ENCODE measurements around the gene TJP3.
A peak's percentile ranks its signal among the peaks of the same experiment; 100 is the strongest.
"Not testable (repeated sequence)": the region's sequence is repeated elsewhere in the genome, so short reads cannot be mapped to it uniquely, and the experiment has no call there.

TJP3 gene

GRCh38 chr19:3743486-3743885 is 35.3 kb downstream of the TJP3 start:
- no peak for DNase-seq

GRCh38 chr19:3745363-3746045 is 37.3 kb downstream of the TJP3 start:
- DNase-seq, result no peak

- no peak for DNase-seq
Observed at GRCh38 chr19:3746371-3747056, 38.3 kb downstream of the TJP3 start.

DNA sequence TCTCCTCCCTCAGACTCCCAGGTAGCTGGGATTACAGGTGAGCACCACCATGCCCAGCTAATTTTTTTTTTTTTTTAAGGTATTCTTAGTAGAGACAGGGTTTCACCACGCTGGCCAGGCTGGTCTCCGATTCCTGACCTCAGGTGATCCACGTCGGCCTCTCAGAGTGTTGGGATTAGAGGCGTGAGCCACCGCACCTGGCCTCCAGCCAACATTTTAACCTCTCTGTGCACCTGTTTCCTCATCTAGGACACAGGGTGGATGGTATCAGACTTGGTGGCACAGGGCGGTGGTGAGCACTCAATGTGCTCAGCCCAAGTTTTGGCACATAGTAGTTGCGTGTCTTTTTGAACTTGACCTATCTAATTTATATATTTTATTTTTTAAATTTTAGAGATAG is 40.8 kb downstream of the TJP3 start:
- no peak for DNase-seq

- DNase-seq, result no peak
Observed at GRCh38 chr19:3750211-3750610, 42.0 kb downstream of the TJP3 start.

GRCh38 chr19:3751236-3751635 is 43.1 kb downstream of the TJP3 start:
- DNase-seq, result no peak

DNA sequence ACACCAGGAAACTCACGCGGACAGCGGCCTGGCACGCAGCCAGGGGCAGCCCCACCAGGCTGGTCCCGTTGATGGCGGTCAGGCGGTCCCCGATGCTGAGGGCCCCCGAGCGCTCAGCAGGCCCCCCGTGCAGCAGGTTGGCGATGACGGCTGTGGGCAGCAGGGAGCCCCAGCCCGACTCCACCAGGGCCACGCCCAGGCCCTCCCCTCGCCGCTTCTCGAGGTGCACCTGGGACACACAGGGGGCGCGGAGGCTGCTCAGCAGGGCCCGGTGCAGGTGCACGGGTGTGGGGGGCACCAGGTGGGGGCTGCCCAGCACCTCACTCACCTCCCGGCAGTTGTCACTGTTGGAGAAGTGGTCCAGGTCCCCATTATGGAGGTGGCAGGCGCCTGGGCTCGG is 44.3 kb downstream of the TJP3 start:
- DNase-seq, result no peak

- DNase-seq, result no peak
Observed at GRCh38 chr19:3753631-3754410, 45.6 kb downstream of the TJP3 start.

DNA sequence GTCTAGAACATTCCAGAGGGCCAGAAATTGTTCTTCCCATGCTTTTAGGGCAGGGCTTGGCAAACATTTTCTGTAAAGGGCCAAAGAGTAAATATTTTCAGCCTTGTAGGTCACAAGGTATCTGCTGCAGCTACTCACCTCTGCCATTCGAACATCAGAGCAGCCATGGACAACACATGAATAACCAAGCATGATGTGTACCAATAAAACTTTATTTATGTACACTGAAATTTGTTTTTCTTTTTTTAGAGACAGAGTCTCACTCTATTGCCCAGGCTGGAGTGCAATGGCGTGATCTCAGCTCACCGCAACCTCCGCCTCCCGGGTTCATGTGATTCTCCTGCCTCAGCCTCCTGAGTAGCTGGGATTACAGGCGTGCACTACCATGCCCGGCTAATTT is 49.5 kb downstream of the TJP3 start:
- DNase-seq, result not testable (repeated sequence)

DNA sequence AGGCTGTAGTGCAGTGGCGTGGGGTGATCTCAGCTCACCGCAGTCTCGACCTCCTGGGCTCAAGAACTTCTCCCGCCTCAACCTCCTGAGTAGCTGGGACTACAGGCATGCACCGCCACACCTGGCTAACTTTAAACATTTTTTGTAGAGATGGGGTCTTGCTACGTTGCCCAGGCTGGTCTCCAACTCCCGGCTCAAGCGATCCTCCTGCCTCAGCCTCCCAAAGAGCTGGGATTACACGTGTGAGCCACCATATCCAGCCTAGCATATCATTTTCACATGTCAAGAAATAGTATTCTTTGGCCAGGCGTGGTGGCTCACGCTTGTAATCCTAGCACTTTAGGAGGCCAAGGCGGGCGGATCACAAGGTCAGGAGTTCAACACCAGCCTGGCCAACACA is 50.1 kb downstream of the TJP3 start:
- not testable (repeated sequence) for DNase-seq

- DNase-seq, result no peak
Observed at GRCh38 chr19:3759482-3760254, 51.5 kb downstream of the TJP3 start.

GRCh38 chr19:3760871-3761361 is 52.7 kb downstream of the TJP3 start:
- DNase-seq, result no peak

GRCh38 chr19:3761382-3762129 is 53.4 kb downstream of the TJP3 start, which contains the start of gene APBA3:
Gene APBA3 (minus strand): TSS chr19:3761692. CDS start chr19:3760264, 1,428 bp downstream.
- DNase-seq, result peak in 1 of 2 experiments; percentile 70

DNA sequence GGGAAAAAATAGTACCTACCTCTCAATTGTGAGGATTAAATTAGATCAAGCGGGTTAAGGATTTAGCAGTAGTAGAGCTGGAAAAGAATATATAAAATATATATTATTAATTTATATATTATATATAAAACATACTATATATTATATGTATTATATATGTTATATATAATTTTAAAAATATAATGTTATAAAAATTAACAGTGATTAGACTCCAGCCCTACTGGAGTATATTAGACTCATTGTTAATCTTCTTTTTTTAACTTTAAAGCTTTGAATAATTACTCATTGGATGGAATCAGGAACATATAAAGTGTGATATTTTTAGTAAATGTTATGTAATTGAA is 53.9 kb downstream of the TJP3 start:
- no peak for DNase-seq

DNA sequence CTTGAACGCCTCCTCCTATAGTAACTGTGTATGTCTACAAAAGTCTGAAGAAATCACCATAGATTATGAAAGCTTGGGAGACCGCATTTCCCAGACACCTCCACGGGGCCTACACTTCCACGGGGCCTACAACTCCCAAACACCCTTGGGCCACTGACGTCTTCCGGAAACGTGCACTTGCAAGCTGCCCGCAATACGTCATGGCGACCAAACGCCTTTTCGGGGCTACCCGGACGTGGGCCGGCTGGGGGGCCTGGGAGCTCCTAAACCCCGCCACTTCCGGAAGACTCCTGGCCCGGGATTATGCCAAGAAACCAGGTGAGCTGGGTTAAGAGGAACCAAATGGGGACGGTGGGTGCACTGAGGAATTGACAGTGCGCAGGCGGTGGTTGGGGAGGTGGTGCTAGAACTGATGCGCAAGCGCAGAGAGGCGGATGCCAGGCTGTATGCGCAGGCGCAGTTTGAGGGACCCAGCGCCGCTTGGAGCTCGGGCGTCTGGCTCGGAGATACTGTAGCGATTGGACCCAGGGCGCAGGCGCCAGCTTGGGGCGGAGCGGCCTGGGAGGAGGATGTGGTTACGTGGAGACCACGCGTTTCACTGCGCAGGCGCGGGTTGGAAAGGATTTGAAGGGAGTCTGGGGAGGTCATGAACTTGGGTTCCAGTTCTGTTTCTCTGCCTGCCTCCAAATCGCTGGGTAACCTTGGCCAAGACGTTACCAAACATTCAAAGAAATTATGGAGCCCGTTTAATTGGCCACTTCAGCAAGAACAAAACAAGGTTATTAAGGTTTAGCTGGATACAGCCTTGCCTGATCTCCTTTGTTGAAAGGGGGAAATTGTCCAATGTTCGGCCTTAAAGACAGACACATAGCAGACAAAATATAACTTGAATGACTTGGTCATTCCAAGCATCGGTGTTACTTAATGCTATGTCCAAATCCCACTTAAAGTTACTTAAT is 54.6 kb downstream of the TJP3 start, which contains the start of gene MRPL54:
TSS of gene MRPL54 (plus strand) at position 182 of the 959 bp plus-strand sequence. CDS start at position 201, 19 bp downstream.
- peak; percentile 82 to 93 for DNase-seq

GRCh38 chr19:3765121-3765520 is 56.9 kb downstream of the TJP3 start:
- DNase-seq, result no peak

DNA sequence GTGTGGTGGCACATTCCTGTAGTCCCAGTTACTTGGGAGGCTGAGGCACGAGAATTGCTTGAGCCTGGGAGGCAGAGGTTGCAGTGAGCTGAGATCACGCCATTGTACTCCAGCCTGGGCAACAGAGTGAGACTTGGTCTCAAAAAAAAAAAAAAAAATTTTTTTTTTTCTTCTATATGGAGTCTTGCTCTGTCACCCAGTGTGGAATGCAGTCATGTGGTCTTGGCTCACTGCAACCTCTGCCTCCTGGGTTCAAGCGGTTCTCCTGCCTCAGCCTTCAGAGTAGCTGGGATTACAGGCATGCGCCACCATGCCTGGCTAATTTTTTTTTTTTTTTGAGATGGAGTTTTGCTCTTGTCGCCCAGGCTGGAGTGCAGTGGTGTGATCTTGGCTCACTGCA is 57.6 kb downstream of the TJP3 start:
- not testable (repeated sequence) for DNase-seq

DNA sequence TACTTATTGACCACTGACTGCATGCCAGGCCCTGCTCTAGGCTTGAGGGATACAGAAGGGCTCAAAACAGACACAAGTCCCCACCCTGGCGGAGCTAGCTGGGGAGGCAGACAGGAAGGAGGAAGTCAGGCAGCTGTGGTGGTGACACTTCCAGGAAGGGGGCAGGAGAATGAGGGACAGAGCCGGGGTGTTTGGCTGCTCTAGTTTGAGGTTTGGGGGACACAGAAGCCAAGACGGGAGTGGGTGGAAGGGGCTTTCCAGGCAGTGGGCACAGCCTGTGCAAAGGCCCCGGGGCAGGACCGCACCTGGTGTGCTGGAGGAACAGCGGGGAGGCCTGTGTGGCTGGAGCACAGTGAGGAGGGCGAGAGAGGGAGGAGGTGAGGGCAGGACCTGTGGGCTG is 58.3 kb downstream of the TJP3 start:
- no peak for DNase-seq

GRCh38 chr19:3767050-3767449 is 58.9 kb downstream of the TJP3 start:
- DNase-seq, result no peak

DNA sequence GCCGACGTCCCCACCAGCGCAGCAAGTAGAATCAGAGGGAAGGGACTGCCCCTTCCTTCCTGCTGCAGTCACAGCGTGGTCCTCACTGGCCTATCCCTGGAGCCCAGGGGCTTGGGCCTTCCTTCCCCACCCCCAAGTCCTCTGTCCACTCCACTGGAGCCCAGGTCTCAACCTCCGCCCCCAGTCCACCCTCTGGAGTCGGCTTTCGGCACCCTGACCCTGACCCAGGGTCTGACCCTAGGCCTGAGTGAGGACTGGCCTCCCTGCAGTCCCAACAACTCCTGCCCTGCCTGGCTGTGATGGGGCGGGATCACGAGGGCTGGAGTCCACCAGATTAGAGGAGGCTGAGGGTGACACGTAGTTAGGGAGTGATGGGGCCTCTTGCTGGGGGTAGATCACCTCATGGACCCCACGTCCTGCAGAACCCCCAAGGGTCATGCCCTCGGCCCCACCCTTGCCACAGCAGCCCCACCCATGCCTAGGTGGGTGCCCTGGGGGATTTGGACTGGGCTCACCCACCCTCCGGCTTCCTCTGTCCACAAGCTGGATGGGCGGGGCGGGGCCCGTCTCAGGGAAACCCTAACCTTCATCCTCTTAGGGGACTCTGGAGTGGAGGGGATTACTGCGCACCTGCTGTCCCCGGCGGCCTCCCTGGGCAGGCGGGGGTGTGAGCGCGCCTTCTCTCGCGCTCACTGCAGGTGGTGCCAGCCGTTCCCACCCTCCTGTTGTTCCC is 60.0 kb downstream of the TJP3 start:
- no peak for DNase-seq
